Progenitor cell of endocrine pancreas (in vitro differentiated cells): ENCODE data around the gene SMARCC1. TPM values are rescaled to one million over a fixed set of nuclear protein-coding genes. Genes with fewer than 3 reads are reported as not detected.

Experiments used
- DNase-seq: peaks from one replicate; pipeline ENCODE4 v3.0.0; 2021; ENCODE audit warnings: low spot score; ENCODE audit not compliant: unreplicated experiment
- H3K27ac Mint-ChIP-seq: 2 replicates; pipeline ENCODE4 v1.8.0; 2021; ENCODE audit warnings: mild to moderate bottlenecking, moderate library complexity, mixed read lengths
- H3K27me3 Mint-ChIP-seq: 2 replicates; pipeline ENCODE4 v1.8.0; 2021; ENCODE audit warnings: mixed read lengths
- H3K36me3 Mint-ChIP-seq: 2 replicates; pipeline ENCODE4 v1.8.0; 2022; ENCODE audit warnings: mixed read lengths; ENCODE audit not compliant: insufficient read depth
- H3K4me1 Mint-ChIP-seq: 2 replicates; pipeline ENCODE4 v1.8.0; 2021; ENCODE audit warnings: low read depth, mixed read lengths
- H3K4me3 Mint-ChIP-seq: 2 replicates; pipeline ENCODE4 v1.8.0; 2021; ENCODE audit warnings: low read depth, mild to moderate bottlenecking, moderate library complexity, mixed read lengths
- H3K9me3 Mint-ChIP-seq: 2 replicates; pipeline ENCODE4 v1.8.0; 2021; ENCODE audit warnings: low read depth, mixed read lengths
- total RNA-seq: library from RNA; stranded (reverse); gene quantifications from 2 replicates; pipeline ENCODE4 v1.2.1, GENCODE V29; 2021
- TF ChIP-seq, protein P1 (sequence below): fragments of 200-600 bp; sonication (generic); IDR thresholded peaks from one replicate; pipeline ENCODE4 v1.5.0; 2021; ENCODE audit warnings: antibody characterized with exemption, mild to moderate bottlenecking; ENCODE audit not compliant: unreplicated experiment

SMARCC1 gene
- total RNA-seq, 1 donor from 2014 or later: 257 TPM

DNA sequence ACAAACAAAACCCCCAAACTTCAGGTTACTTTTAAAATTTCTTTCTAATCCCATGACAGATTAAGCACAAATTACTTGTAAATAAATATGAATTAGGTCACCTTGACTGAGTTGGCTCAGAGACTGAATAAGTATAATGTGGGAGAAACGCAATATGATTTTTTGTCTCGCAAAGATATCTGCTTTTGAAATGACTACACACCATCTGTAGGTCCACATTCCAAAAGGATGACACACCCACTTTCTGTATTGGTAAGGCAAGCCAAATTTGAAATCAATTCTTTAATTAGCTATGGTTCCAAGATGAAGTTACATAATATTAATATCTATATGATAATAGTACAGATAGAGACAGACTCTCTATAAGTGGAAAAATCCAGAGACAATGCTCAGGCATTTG is 136.1 kb downstream of the SMARCC1 start:
- DNase-seq: no peak
- Mint-ChIP-seq H3K4me1 (peaks cover 5% of the 10 kb centered on the region), H3K9me3 (no peaks in the 10 kb centered on the region), H3K27me3 (no peaks in the 10 kb centered on the region), H3K27ac (no peak overlapping the region), H3K4me3 (no peak overlapping the region), H3K36me3 (peaks cover 23% of the 10 kb centered on the region)
- TF ChIP-seq, protein P1, sequence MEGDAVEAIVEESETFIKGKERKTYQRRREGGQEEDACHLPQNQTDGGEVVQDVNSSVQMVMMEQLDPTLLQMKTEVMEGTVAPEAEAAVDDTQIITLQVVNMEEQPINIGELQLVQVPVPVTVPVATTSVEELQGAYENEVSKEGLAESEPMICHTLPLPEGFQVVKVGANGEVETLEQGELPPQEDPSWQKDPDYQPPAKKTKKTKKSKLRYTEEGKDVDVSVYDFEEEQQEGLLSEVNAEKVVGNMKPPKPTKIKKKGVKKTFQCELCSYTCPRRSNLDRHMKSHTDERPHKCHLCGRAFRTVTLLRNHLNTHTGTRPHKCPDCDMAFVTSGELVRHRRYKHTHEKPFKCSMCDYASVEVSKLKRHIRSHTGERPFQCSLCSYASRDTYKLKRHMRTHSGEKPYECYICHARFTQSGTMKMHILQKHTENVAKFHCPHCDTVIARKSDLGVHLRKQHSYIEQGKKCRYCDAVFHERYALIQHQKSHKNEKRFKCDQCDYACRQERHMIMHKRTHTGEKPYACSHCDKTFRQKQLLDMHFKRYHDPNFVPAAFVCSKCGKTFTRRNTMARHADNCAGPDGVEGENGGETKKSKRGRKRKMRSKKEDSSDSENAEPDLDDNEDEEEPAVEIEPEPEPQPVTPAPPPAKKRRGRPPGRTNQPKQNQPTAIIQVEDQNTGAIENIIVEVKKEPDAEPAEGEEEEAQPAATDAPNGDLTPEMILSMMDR: no peak

DNA sequence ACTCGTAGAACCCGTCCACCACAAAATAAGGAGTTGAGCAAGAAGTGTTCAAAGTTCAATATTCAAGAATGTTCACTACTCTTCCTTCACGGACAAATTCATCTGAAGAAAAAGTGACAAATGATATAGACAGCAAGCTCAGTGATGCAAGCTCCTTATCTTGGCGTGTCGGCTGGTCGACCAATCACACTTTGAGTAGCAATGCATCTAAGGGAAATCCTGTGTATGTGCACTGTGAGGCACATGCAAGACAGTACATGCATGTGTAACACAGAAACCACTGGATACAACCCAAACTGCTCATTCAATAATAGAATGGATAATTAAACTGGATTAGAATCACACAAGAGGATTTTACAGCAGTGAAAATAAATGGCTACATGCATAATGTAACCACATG is 138.6 kb downstream of the SMARCC1 start:
- Mint-ChIP-seq H3K9me3 (no peaks in the 10 kb centered on the region), H3K36me3 (peaks cover 20% of the 10 kb centered on the region), H3K27me3 (no peaks in the 10 kb centered on the region), H3K4me1 (peaks cover 3% of the 10 kb centered on the region), H3K27ac (peak overlapping the region; percentile 57), H3K4me3 (no peak overlapping the region)
- TF ChIP-seq, protein P1: no peak
- DNase-seq: no peak

DNA sequence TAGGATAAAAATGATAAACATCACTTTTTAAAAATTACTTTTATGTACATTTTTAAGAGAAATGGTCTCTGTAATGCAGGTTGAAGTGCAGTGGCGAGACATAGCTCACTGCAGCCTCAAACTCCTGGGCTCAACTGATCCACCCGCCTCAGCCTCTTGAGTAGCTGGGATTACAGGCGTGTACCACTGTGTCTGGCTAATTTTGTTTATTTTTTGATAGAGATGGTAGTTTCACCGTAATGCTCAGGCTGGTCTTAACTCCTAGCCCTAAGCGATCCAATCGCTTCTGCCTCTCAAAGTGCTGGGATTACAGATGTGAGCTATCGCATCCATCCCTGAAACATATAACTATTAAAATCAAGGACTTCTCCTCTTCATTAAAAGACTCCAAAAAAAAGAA is 140.0 kb downstream of the SMARCC1 start:
- H3K36me3 Mint-ChIP-seq: peaks cover 22% of the 10 kb centered on the region
- H3K27ac Mint-ChIP-seq: no peak overlapping the region

DNA sequence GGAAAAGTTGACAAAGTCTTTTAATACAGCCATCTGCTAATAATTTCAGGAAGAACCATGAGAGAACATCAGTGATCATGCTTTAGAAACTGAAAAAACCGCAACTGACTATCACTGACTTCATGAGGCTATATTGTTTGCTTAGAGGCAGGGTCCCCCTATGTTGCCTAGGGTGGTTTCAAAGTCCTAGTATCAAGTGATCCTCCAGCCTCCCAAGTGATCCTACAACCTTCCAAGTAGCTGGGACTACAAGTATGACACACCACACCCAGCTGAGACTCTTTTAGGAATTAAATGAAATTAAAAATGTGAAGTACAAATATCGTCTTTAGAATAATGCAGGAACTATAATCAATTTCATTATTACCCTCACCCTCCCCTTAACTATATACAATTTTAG is 144.8 kb downstream of the SMARCC1 start:
- TF ChIP-seq, protein P1: no peak
- no peaks in the 10 kb centered on the region for H3K9me3 Mint-ChIP-seq
- H3K36me3 Mint-ChIP-seq: peaks cover 24% of the 10 kb centered on the region
- H3K27me3 Mint-ChIP-seq: no peaks in the 10 kb centered on the region
- peaks cover under 1% of the 10 kb centered on the region for H3K4me1 Mint-ChIP-seq
- no peak overlapping the region for H3K27ac Mint-ChIP-seq
- no peak for DNase-seq
- H3K4me3 Mint-ChIP-seq: no peak overlapping the region

More for the DNA sequence above, 140.0 kb downstream of the SMARCC1 start:
- no peak for DNase-seq
- H3K4me1 Mint-ChIP-seq: peaks cover 3% of the 10 kb centered on the region
- TF ChIP-seq, protein P1: no peak
- no peaks in the 10 kb centered on the region for H3K9me3 Mint-ChIP-seq
- H3K27me3 Mint-ChIP-seq: no peaks in the 10 kb centered on the region
- H3K4me3 Mint-ChIP-seq: no peak overlapping the region

DNA sequence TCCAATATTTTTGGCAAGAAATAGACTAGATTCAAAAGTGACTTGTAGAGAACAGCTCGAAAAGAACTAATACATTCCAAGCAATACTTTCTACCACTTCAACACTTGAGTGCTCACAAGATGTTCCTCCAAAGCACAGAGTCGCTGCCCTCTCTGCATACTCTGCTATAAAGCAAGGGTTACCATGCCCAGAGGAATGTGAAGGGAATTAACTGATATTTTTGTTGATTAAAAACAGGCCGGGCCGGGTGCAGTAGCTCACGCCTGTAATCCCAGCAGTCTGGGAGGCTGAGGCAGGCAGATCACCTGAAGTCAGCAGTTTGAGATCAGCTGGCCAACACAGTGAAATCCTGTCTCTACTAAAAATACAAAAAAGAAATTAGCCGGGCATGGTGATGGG is 145.5 kb downstream of the SMARCC1 start:
- no peaks in the 10 kb centered on the region for H3K4me1 Mint-ChIP-seq
- no peak overlapping the region for H3K4me3 Mint-ChIP-seq
- no peaks in the 10 kb centered on the region for H3K27me3 Mint-ChIP-seq
- peaks cover 23% of the 10 kb centered on the region for H3K36me3 Mint-ChIP-seq
- H3K9me3 Mint-ChIP-seq: no peaks in the 10 kb centered on the region
- DNase-seq: no peak
- no peak overlapping the region for H3K27ac Mint-ChIP-seq
- TF ChIP-seq, protein P1: no peak
